C4-2B (cell line): ENCODE measurements around the gene PI16.

Experiments used
- ZFX ChIP-seq: fragments of 450-650 bp; IDR thresholded peaks from 2 replicates; pipeline ENCODE4 v1.6.1; 2017
- TF ChIP-seq, protein P1 (sequence below): fragments of 450-650 bp; conservative IDR thresholded peaks from 2 replicates; pipeline ENCODE4 v1.5.1; 2017; ENCODE audit warnings: mild to moderate bottlenecking

DNA sequence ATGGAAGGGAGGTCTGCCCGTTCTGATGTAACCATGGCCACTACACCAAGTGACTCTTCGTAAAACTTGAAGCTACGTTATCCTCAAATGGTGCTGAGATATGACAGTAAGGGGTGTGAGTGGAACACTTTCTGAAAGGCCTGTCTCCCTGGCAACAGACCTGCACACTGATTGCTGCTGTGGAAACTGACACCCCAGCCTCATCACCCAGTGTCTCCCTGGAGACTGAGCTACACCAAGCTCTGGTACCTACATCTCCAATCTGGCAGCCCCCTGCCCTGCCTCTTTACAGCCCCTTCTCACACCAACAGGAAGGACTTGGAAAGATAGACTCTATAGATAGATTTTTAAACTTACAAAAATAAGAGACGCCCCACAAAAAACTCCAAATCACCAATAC, 13.2 kb downstream of the PI16 start:
- TF ChIP-seq, protein P1, sequence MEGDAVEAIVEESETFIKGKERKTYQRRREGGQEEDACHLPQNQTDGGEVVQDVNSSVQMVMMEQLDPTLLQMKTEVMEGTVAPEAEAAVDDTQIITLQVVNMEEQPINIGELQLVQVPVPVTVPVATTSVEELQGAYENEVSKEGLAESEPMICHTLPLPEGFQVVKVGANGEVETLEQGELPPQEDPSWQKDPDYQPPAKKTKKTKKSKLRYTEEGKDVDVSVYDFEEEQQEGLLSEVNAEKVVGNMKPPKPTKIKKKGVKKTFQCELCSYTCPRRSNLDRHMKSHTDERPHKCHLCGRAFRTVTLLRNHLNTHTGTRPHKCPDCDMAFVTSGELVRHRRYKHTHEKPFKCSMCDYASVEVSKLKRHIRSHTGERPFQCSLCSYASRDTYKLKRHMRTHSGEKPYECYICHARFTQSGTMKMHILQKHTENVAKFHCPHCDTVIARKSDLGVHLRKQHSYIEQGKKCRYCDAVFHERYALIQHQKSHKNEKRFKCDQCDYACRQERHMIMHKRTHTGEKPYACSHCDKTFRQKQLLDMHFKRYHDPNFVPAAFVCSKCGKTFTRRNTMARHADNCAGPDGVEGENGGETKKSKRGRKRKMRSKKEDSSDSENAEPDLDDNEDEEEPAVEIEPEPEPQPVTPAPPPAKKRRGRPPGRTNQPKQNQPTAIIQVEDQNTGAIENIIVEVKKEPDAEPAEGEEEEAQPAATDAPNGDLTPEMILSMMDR: no peak
- no peak for TF ChIP-seq ZFX
